ENCODE data around the gene SUMF2. TPM values are rescaled to one million over a fixed set of nuclear protein-coding genes. Genes with fewer than 3 reads are reported as not detected.
"Not testable (repeated sequence)": the region's sequence is repeated elsewhere in the genome, so short reads cannot be mapped to it uniquely, and the experiment has no call there.

Gene SUMF2
- total RNA-seq, 1 donor from 2014 or later, result 202 TPM

- H3K9me3 Mint-ChIP-seq (ENCODE audit: unreplicated experiment), result no peaks in the 10 kb centered on the region
- H3K4me1 Mint-ChIP-seq (ENCODE audit: unreplicated experiment), result no peaks in the 10 kb centered on the region
- peaks cover 5% of the 10 kb centered on the region for H3K36me3 Mint-ChIP-seq (ENCODE audit: unreplicated experiment)
- no peak for DNase-seq (ENCODE audit: extremely low spot score, unreplicated experiment)
- no peaks in the 10 kb centered on the region for H3K27me3 Mint-ChIP-seq (ENCODE audit: unreplicated experiment)
- no peak overlapping the region for H3K4me3 Mint-ChIP-seq (ENCODE audit: unreplicated experiment)
- TF ChIP-seq CTCF (IDR thresholded peaks at IDR 0.05), result no peak
- H3K27ac Mint-ChIP-seq (ENCODE audit: unreplicated experiment), result no peak overlapping the region
Measured at GRCh38 chr7:56040730-56041129, 23.4 kb upstream of the SUMF2 start.

DNA sequence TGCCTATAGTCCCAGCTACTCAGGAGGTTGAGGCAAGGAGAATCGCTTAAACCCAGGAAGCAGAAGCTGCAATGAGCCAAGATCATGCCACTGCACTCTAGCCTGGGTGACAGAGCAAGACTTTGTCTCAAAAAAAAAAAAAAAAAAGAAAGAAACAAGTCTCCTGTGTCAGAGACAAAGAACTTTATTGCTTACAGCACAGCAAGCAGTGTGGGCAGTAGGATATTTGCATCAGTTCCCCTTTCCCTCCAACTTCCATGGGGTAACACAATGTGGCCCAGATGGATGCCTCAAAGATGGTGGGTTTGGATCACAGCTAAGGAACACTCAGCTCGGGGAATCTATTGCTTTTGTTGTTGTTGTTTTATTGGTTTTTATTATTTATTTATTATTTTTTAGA lies 18.3 kb upstream of the SUMF2 start:
- not testable (repeated sequence) for DNase-seq (ENCODE audit: extremely low spot score, unreplicated experiment); H3K4me3 Mint-ChIP-seq (ENCODE audit: unreplicated experiment); H3K36me3 Mint-ChIP-seq (ENCODE audit: unreplicated experiment); H3K9me3 Mint-ChIP-seq (ENCODE audit: unreplicated experiment); H3K27me3 Mint-ChIP-seq (ENCODE audit: unreplicated experiment); H3K27ac Mint-ChIP-seq (ENCODE audit: unreplicated experiment)
- peaks cover 31% of the 10 kb centered on the region for H3K4me1 Mint-ChIP-seq (ENCODE audit: unreplicated experiment)

DNA sequence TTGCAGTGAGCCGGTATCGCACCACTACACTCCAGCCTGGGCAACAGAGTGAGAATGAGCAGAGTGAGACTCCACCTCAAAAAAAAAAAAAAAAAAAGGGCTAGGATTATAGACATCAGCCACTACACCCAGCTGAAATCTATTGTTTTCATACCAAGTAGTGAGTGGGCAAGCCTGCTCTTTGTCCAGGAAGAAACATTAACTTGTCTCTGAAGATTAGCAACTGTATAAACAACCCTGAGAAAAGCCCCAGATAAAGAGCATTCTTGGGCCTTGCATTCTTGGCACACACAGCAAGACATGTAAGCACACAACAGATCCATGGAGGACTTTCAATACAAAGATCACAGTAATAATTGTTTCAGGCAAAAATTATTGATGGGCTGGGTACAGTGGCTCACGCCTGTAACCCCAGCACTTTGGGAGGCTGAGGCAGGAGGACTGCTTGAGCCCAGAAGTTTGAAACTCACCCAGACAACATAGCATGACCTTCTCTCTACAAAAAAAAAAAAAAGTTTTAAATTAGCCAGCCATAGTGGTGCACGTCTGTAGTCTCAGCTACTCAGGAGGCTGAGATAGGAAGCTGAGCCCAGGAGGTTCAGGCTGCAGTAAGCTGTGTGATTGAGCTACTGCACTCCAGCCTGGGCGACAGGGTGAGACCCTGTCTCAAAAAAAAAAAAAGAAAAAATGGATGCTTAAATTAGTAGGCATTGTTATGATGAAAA lies 17.2 kb upstream of the SUMF2 start:
- Mint-ChIP-seq H3K9me3 (ENCODE audit: unreplicated experiment) (no peaks in the 10 kb centered on the region), H3K4me3 (ENCODE audit: unreplicated experiment) (no peak overlapping the region), H3K4me1 (ENCODE audit: unreplicated experiment) (peaks cover 31% of the 10 kb centered on the region), H3K27me3 (ENCODE audit: unreplicated experiment) (no peaks in the 10 kb centered on the region), H3K27ac (ENCODE audit: unreplicated experiment) (peak overlapping the region; percentile 86), H3K36me3 (ENCODE audit: unreplicated experiment) (peaks cover 5% of the 10 kb centered on the region)
- TF ChIP-seq CTCF (IDR thresholded peaks at IDR 0.05), result no peak
- DNase-seq (ENCODE audit: extremely low spot score, unreplicated experiment), result no peak

DNA sequence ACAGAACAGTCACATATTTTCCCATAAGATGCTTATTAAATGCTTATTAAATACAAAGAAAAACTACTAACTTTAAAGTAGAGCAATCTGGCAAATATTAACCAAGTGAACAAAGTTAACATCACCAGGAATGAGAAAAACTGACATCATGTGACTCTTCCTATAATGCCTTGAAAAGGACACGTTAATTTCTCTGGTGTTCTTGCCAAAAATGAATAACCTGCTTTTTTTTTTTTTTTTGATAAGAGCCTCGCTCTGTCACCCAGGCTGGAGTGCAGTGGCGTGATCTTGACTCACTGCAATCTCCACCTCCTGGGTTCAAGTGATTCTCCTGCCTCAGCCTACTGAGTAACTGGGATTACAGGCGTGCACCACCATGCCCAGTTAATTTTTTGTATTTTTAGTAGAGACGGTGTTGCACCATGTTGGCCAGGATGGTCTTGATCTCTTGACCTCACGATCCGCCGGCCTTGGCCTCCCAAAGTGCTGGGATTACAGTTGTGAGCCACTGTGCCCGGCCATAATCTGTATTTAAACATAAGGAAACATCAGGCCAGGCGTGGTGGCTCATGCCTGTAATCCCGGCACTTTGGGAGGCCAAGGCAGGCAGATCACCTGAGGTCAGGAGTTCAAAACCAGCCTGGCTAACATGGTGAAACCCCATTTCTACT lies 16.5 kb upstream of the SUMF2 start:
- not testable (repeated sequence) for H3K9me3 Mint-ChIP-seq (ENCODE audit: unreplicated experiment); H3K4me3 Mint-ChIP-seq (ENCODE audit: unreplicated experiment); H3K36me3 Mint-ChIP-seq (ENCODE audit: unreplicated experiment); H3K27me3 Mint-ChIP-seq (ENCODE audit: unreplicated experiment); DNase-seq (ENCODE audit: extremely low spot score, unreplicated experiment)
- Mint-ChIP-seq H3K27ac (ENCODE audit: unreplicated experiment) (peak overlapping the region; percentile 86), H3K4me1 (ENCODE audit: unreplicated experiment) (peaks cover 31% of the 10 kb centered on the region)

DNA sequence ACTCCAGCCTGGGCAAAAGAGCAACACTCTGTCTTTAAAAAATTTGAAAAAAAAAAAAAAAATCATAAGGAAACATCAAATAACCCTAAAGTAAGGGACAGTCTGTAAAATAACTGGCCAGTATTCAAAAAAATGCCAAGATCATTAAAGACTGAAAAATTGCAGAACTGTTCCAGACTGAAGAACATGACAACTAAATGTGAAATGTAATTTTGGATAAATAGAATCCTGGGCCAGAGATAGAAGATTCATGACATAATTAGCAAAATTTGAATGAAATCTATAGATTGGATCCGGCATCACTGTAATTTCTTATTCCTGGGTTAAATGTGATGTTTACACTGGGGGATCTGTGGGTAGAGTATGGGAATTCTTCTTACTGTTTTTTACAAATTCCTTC lies 15.8 kb upstream of the SUMF2 start:
- H3K4me3 Mint-ChIP-seq (ENCODE audit: unreplicated experiment), result no peak overlapping the region
- H3K27me3 Mint-ChIP-seq (ENCODE audit: unreplicated experiment), result no peaks in the 10 kb centered on the region
- no peak for DNase-seq (ENCODE audit: extremely low spot score, unreplicated experiment)
- H3K36me3 Mint-ChIP-seq (ENCODE audit: unreplicated experiment), result no peaks in the 10 kb centered on the region
- peak overlapping the region; percentile 64 for H3K27ac Mint-ChIP-seq (ENCODE audit: unreplicated experiment)
- TF ChIP-seq CTCF (IDR thresholded peaks at IDR 0.05), result no peak
- H3K9me3 Mint-ChIP-seq (ENCODE audit: unreplicated experiment), result no peaks in the 10 kb centered on the region
- peaks cover 35% of the 10 kb centered on the region for H3K4me1 Mint-ChIP-seq (ENCODE audit: unreplicated experiment)

GRCh38 chr7:56048763-56049162 lies 15.3 kb upstream of the SUMF2 start:
- H3K4me3 Mint-ChIP-seq (ENCODE audit: unreplicated experiment); H3K36me3 Mint-ChIP-seq (ENCODE audit: unreplicated experiment); H3K27me3 Mint-ChIP-seq (ENCODE audit: unreplicated experiment); DNase-seq (ENCODE audit: extremely low spot score, unreplicated experiment); H3K9me3 Mint-ChIP-seq (ENCODE audit: unreplicated experiment): not testable (repeated sequence)
- Mint-ChIP-seq H3K4me1 (ENCODE audit: unreplicated experiment) (peaks cover 37% of the 10 kb centered on the region), H3K27ac (ENCODE audit: unreplicated experiment) (peak overlapping the region; percentile 64)
